Measurements from ENCODE around the gene SMOC1. TPM values are rescaled to one million over a fixed set of nuclear protein-coding genes. Genes with fewer than 3 reads are reported as not detected.
A peak's percentile ranks its signal among the peaks of the same experiment; 100 is the strongest.

SMOC1 gene
- total RNA-seq, 2 donors from 2014 or later = 5.3 to 14.0 TPM

- peaks cover 27% of the 10 kb centered on the region for H3K4me1 ChIP-seq
- no peaks in the 10 kb centered on the region for H3K9me3 ChIP-seq
- peak overlapping the region in 1 of 4 donors; percentile 33 for H3K27ac ChIP-seq
- peak; percentile 74 for ATAC-seq
- TF ChIP-seq CTCF (IDR thresholded peaks at IDR 0.05) (no peak), POLR2A (IDR thresholded peaks at IDR 0.05) (no peak)
- intact Hi-C loops (cut with DNase I) = no loop called here
- no peak overlapping the region for H3K4me3 ChIP-seq
- no peaks in the 10 kb centered on the region for H3K27me3 ChIP-seq
- DNase-seq = peak in 3 of 4 donors; percentile 46 to 53 (median 51)
- H3K36me3 ChIP-seq (replicated peaks in 1 of 2; ENCODE audit: insufficient read depth in 1 of 2, low read depth in 2 of 2) = no peaks in the 10 kb centered on the region
- WGBS, 2 donors = 67 to 68% methylated on average over 5 of the region's 5 CpGs
These were observed 126.1 kb downstream of the SMOC1 start for GRCh38 chr14:70005281-70005805.

- no peak for DNase-seq
- H3K27ac ChIP-seq = no peak overlapping the region
- ATAC-seq = no peak
- no peaks in the 10 kb centered on the region for H3K27me3 ChIP-seq
- no peak overlapping the region for H3K4me3 ChIP-seq
- intact Hi-C loops (cut with DNase I) = no loop called here
- TF ChIP-seq CTCF (IDR thresholded peaks at IDR 0.05) (no peak), POLR2A (IDR thresholded peaks at IDR 0.05) (no peak)
- 83 to 85% methylated on average over 6 of the region's 6 CpGs for WGBS, 2 donors
- peaks cover 23% of the 10 kb centered on the region for H3K4me1 ChIP-seq
- H3K9me3 ChIP-seq = no peaks in the 10 kb centered on the region
- no peaks in the 10 kb centered on the region for H3K36me3 ChIP-seq (replicated peaks in 1 of 2; ENCODE audit: insufficient read depth in 1 of 2, low read depth in 2 of 2)
These were observed 127.5 kb downstream of the SMOC1 start for GRCh38 chr14:70006699-70007098.

GRCh38 chr14:70008284-70009262 is 129.4 kb downstream of the SMOC1 start:
- Histone ChIP-seq H3K27ac (no peak overlapping the region), H3K4me3 (no peak overlapping the region), H3K27me3 (no peaks in the 10 kb centered on the region), H3K9me3 (no peaks in the 10 kb centered on the region), H3K36me3 (replicated peaks in 1 of 2; ENCODE audit: insufficient read depth in 1 of 2, low read depth in 2 of 2) (no peaks in the 10 kb centered on the region), H3K4me1 (peaks cover 15% of the 10 kb centered on the region)
- no peak for TF ChIP-seq CTCF (IDR thresholded peaks at IDR 0.05)
- no peak for TF ChIP-seq POLR2A (IDR thresholded peaks at IDR 0.05)
- WGBS, 2 donors = 69 to 83% methylated on average over 6 of the region's 6 CpGs
- no peak for ATAC-seq
- DNase-seq = no peak
- intact Hi-C loops (cut with DNase I) = no loop called here

GRCh38 chr14:70009961-70010360 is 130.7 kb downstream of the SMOC1 start:
- 81% methylated on average over 5 to 8 of the region's 8 CpGs for WGBS, 2 donors

More at GRCh38 chr14:70009961-70010360, 130.7 kb downstream of the SMOC1 start:
- H3K9me3 ChIP-seq = no peaks in the 10 kb centered on the region
- H3K4me3 ChIP-seq = no peak overlapping the region
- DNase-seq (no peak), ATAC-seq (no peak)
- H3K27me3 ChIP-seq = no peaks in the 10 kb centered on the region
- H3K27ac ChIP-seq = no peak overlapping the region
- intact Hi-C loops (cut with DNase I) = no loop called here
- peaks cover 12% of the 10 kb centered on the region for H3K4me1 ChIP-seq
- TF ChIP-seq POLR2A (IDR thresholded peaks at IDR 0.05) (no peak), CTCF (IDR thresholded peaks at IDR 0.05) (no peak)
- H3K36me3 ChIP-seq (replicated peaks in 1 of 2; ENCODE audit: insufficient read depth in 1 of 2, low read depth in 2 of 2) = no peaks in the 10 kb centered on the region

All from body of pancreas (tissue), 4 donors.